Muscle of back (tissue), 11 donors: ENCODE data around the gene RFTN1. TPM values are rescaled to one million over a fixed set of nuclear protein-coding genes. Genes with fewer than 3 reads are reported as not detected.
A peak's percentile ranks its signal among the peaks of the same experiment; 100 is the strongest.

Experiments used
- DNase-seq, 3 donors: peaks; one replicate each; pipeline versions ENCODE4 v3.0.0 to v3.0.0-alpha.2; 2013
- polyA plus RNA-seq, 10 donors: library from polyadenylated mRNA; unstranded; fragments of 120-200 nt; gene quantifications; one replicate each; pipeline ENCODE4 v1.2.1, GENCODE V29; 2013; ENCODE audit not compliant: insufficient read length in 10 of 10

RFTN1 gene
- polyA plus RNA-seq, 10 donors, result 11.3 to 19.7 (median 16.1) TPM

GRCh38 chr3:16488637-16489036 is 24.9 kb downstream of the RFTN1 start:
- DNase-seq, result no peak

DNA sequence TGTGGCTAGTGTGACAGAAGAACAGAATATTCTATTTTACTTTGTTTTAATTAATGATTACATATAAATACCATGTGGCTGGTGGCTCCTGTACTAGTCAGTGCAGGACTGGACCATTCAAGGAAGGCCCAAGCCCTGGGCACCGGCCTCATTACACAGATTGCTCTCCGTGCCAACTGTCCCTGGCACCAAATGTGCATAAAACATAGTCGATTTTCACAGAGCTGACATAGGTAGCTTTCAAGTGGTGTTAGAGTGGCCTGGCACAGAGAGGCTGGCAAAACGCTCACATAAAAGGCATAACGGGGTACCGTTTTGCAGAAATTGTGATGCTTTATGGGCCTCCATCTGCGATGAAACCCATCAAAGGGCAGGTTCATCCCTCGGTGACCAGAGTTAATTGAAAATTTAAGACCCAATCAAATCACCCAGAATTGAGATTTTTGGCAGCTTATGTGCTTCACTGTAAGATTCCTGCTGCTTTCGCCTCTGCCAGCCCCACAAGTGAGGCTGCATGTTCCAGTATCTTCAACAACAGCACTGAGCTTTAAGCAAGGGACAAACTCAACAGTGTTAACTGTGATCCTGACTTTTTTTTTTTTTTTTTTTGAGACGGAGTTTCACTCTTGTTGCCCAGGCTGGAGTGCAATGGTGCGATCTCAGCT is 25.9 kb downstream of the RFTN1 start:
- DNase-seq, result no peak

DNA sequence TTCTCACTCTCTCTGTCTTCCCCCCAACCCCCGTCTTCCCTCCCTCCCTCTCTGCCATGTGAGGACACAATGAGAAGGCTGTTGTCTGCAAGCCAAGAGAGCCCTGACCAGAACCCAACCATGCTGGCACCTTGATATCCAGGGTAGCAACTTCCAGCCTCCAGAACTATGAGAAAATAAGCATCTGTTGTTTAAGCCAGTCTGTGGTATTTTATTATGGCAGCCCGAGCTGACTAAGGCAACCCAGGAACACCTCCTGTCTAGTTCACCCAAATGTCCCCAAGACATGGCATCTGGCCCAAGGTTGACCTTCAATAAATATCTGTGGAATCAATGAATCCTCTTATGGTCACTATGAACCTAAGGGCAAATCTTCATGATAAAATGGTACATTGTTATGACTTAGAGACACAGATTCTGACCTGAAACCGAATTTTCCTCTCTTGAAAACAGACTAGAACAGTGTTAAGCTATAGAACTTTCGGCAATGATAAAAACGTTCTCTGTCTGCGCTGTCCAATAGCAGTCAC is 26.5 kb downstream of the RFTN1 start:
- DNase-seq, result no peak

DNA sequence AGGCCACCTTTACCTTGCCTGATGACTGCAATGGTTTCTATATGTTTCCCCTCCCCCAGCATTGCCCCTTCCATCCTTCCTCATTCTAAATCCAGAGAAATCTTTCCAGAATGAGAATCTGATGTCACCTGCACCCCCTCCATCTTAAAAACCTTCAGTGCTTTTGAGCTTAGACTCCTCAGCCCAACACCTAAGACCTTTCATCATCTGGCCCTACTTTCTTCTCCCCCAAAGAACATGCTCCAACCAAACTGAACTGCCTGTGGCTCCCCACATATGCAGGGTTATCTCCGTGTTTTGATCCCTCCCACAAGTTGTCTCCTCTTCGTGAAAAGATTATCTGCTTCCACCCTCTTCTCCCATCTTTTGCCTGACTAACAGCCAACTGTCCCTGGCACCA is 27.3 kb downstream of the RFTN1 start:
- DNase-seq, result no peak

DNA sequence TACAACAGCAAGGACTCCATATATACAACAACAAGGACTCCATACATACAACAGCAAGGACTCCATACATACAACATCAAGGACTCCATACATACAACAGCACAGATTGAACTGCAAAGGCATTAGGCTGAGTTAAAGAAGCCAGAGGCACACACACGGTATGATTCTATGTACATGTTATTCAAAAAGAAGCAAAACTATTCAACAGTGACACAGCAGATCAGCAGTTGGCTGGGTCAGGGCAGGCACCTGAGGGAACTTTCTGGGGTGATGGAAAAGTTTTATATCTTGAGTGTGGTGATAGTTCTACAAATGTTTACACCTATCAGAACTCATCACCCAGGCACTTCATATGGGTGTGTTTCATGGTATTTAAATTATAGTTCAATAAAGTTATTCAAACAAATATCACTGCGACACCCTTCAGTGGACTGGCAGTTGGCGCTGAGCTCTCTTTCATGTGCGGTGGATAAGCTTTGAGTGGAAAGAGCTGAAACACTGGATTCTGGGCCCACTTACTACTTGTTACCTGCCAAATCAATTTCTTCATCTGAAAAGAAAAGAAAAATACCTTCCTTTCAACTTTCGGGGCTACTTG is 28.0 kb downstream of the RFTN1 start:
- no peak for DNase-seq

GRCh38 chr3:16484984-16485383 is 28.5 kb downstream of the RFTN1 start:
- DNase-seq, result no peak

- peak; percentile 20 to 91 (median 56) for DNase-seq
Observed at GRCh38 chr3:16484216-16484615, 29.3 kb downstream of the RFTN1 start.

DNA sequence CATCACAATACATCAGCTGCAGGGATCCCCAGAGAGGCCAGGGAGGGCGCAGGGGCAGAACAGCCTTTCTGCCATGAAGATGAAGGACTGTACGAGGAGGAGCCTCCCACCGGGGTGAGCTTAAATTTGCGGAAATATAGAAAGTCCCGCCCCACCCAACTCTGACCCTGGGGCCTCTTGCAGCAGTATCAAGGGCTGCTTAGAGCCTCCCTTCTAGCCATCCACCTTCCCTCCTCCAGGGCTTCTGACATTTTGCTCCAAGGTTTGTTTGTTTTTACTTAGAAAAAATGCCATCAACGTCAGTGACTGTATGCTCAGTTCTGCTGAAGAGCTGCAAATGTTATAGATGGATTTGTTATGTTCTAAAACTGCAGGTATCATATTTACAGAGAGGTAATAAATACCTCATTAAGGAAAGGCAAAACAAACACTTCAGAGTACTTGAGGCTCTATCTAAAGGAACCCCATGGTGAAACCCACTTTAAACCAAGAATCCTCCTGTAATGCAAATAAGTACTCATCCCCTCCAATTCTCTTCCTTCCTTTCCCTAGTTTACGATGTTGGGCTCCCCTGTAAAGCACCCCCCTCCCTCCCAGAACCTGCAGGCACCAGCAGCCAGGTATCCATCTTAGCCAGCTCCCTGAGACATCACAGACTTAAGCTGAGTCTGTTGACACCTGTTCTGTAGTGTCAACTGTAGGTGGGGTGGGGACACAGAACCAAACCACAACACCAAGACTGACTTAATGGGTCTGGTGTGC is 30.5 kb downstream of the RFTN1 start:
- DNase-seq, result peak in 1 of 3 donors; percentile 13

GRCh38 chr3:16482194-16482769 is 31.2 kb downstream of the RFTN1 start:
- no peak for DNase-seq

DNA sequence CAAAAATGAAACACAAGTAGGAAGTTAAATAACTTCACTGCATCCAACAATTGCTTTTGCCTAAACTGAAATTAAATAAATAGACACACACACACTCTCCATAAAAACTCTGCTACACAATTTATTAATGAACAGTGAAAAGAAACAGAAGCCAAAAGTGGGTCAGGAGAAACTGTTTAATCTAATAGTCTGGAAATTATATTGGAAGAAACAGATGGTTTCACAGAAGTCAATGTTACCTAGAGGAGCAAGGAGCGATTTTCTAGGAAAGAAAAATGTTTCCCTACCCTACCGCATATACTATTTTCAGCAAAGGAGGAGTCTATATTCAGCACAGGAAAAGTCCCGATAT is 32.0 kb downstream of the RFTN1 start:
- no peak for DNase-seq

DNA sequence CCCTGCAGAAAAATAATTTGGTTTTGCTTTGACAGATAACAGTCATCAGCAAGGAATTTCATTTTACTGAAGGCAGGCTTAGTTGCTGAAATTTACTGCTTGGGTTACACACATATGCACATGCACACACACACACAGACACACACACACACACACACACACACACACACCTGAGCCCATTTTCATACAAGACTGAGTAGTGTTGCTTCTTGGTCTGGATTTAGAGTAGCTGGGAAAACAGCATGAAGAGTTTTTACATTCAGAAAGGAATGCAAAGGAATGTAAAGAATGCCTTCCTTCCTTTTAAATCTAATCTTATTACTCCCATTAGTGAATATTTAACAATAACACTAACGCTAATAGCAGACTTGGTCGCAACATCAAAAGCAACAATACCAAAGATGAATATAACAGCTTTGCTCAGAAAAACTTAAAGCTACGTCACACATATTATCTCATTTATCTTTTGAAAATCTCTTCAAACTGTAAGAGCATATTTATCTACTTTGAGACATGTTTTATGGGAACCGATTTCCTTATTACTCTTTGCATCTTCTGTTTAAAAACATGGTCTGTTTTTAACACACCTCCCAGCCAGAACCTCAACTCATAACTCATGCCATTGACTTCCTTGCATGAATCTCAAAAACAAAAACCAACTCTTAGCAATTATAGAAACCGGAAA is 32.5 kb downstream of the RFTN1 start:
- DNase-seq, result peak in 1 of 3 donors; percentile 33

DNA sequence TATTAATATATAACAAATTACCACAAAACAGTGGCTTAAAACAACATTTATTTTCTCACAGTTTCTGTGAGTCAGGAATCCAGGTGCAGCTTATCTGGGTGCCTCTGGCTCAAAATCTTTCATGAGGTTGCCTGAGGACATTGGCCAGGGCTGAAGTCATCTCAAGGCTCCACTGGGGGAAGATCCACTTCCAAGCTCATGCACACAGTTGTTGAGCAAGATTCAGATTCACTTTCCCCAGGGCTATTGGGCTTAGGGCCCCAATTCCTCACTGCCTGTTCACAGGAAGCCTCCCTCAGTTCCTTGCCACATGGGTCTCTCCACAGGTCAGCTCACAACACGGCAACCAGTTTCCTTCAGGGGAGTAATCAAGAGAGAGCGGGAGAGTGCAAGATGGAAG is 35.0 kb downstream of the RFTN1 start:
- DNase-seq, result no peak

GRCh38 chr3:16477521-16477920 is 36.0 kb downstream of the RFTN1 start:
- DNase-seq, result no peak

DNA sequence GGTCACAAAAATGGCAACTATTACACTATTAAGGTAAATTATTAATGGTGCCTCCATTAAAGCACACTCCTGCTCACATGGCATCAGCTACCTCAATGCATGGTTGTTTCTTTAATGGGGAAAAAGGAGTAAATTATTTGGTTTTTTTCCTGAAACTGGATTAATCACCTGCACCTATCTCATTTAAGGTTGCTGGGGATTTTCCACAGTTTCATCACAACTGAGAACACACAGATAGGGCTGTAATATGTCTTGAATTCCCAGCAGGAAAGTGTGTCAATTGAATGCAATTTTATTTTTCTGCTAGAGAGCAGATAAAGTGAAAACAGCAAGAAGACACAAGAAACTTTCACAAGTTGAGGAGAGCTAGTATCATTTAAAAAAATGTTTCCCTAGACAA is 36.4 kb downstream of the RFTN1 start:
- no peak for DNase-seq

GRCh38 chr3:16476636-16477035 is 36.9 kb downstream of the RFTN1 start:
- peak; percentile 51 to 93 (median 70) for DNase-seq

GRCh38 chr3:16475766-16476165 is 37.7 kb downstream of the RFTN1 start:
- DNase-seq, result no peak

DNA sequence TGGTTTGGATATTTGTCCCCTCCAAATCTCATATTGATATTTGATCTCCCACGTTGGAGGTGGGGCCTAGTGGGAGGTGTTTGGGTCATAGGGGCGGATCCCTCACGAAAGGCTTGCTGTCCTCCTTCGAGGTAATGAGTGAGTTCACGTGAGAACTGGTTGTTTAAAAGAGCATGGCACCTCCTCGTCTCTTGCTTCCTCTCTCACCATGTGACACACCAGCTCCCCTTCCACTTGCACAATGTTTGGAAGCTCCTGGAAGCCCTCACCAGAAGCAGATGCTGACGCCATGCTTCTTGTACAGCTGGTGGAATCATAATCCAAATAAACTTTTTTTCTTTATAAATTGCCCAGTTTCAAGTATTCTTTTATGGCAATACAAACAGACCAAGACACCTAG is 38.6 kb downstream of the RFTN1 start:
- DNase-seq, result no peak

DNA sequence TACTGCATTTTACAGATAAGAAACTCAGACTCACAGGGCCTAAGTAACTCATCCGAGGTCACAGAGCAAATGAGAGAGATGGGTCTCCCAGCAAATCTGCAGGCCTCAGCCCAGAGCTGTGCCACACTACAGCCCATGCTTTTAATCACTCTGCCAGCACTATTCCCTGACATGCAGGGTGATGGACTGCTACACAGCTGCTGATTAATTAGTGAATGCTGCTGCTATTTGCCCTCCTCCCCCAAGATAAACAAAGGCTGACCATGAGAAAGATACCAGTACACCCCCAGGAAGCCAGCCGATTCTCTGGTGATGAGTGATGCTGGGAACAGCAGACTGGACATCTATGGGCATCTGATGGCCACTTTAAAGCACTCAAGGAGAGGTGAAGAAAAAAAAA is 39.3 kb downstream of the RFTN1 start:
- no peak for DNase-seq

- DNase-seq, result no peak
Observed at GRCh38 chr3:16472593-16472992, 40.9 kb downstream of the RFTN1 start.

DNA sequence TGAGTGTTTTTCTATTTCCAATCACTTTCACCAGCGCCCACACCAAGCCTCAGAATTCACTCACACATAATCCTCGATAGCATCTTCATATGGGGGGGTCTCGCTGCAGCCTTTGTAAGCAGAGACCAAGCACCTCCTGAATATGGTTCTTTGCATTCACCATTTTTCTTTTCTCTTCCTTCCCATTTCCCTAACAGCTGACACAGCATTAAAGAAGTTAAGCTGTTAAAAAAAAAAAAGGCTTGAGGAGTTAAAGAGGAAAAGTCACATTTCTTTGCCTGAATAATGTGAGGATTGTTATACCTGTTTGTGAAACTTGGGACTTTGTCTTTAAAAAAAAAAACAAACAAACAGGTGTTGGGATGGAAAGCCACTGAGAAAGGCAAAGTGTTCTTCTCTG is 41.6 kb downstream of the RFTN1 start:
- DNase-seq, result no peak

- DNase-seq, result no peak
Observed at GRCh38 chr3:16470590-16470989, 42.9 kb downstream of the RFTN1 start.
